D721Med (cell line): ENCODE data around the gene CDKAL1.

Source experiments
- DNase-seq: peaks from one replicate; pipeline ENCODE4 v3.0.0; 2011; ENCODE audit warnings: low spot score; ENCODE audit not compliant: insufficient read length
- FAIRE-seq: peaks from 2 replicates; lab custom pipeline; 2011; peaks lifted over from hg19 to GRCh38; lab: Jason Lieb, UNC
- TF ChIP-seq, protein P1 (sequence below): IDR thresholded peaks from 2 replicates; pipeline ENCODE4 v1.5.1; 2012; ENCODE audit warnings: mild to moderate bottlenecking, control low read depth; ENCODE audit not compliant: insufficient read depth; ENCODE audit errors: missing control alignments

CDKAL1 gene

DNA sequence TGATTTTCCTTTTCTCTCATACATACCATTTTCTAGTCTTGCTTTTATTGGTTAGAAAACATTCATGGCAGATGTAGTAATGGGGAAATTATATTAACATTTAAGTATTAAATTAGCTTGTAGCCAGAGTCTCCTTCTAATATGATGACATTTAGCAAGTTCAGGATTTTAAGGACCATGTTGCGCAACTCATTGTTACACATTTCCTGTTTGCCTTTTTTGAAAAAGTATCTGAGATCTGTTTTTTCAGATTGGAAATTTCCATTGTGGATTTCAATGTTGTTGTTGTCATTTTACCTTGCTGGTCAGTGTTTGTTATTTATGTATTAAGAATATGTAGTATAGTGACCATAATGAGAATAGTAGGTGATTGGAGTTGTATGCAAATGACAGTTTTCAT lies 38.7 kb downstream of the CDKAL1 start:
- DNase-seq (no peak), FAIRE-seq (no peak)

DNA sequence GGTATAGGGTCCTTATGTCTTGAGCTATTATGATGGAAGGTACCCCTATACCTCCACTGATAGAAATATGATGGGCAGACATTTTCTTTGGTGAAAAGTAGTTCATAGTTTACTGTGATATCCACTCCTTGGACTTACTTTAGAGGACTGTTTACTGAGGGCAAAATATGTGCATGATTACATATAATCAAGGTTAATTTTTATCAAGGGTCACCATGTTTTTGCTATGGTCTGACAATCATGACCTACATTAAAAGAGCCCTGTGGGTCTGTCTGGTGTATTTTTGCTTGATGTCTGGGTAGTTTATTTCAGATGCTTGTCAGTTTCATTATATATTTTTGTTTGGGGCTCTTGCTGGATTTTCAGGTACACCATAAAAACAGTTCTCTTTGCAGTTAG lies 40.1 kb downstream of the CDKAL1 start:
- DNase-seq (no peak), FAIRE-seq (no peak)
- TF ChIP-seq, protein P1, sequence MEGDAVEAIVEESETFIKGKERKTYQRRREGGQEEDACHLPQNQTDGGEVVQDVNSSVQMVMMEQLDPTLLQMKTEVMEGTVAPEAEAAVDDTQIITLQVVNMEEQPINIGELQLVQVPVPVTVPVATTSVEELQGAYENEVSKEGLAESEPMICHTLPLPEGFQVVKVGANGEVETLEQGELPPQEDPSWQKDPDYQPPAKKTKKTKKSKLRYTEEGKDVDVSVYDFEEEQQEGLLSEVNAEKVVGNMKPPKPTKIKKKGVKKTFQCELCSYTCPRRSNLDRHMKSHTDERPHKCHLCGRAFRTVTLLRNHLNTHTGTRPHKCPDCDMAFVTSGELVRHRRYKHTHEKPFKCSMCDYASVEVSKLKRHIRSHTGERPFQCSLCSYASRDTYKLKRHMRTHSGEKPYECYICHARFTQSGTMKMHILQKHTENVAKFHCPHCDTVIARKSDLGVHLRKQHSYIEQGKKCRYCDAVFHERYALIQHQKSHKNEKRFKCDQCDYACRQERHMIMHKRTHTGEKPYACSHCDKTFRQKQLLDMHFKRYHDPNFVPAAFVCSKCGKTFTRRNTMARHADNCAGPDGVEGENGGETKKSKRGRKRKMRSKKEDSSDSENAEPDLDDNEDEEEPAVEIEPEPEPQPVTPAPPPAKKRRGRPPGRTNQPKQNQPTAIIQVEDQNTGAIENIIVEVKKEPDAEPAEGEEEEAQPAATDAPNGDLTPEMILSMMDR = no peak

More for the DNA sequence above, 38.7 kb downstream of the CDKAL1 start:
- TF ChIP-seq, protein P1 = no peak

DNA sequence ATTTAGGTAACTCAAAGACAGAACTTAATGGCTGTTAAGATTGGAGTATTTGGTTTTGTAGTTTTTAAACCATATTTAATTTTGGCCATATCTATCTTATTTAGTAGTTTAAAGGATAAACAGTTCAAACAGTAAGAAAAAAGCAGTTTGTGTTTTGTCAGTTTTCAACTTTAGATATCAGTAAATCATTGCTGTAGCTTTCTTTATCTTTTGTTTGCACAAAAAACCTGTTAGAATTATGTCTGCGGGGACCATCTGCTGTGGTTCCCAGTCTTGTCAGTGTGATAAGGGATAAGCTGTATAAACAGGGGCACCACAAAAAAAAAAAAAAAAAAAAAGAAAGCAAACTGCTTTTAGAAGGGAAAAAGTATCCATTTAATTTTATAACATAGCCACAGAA lies 40.9 kb downstream of the CDKAL1 start:
- FAIRE-seq = no peak
- no peak for DNase-seq
- TF ChIP-seq, protein P1 = no peak

DNA sequence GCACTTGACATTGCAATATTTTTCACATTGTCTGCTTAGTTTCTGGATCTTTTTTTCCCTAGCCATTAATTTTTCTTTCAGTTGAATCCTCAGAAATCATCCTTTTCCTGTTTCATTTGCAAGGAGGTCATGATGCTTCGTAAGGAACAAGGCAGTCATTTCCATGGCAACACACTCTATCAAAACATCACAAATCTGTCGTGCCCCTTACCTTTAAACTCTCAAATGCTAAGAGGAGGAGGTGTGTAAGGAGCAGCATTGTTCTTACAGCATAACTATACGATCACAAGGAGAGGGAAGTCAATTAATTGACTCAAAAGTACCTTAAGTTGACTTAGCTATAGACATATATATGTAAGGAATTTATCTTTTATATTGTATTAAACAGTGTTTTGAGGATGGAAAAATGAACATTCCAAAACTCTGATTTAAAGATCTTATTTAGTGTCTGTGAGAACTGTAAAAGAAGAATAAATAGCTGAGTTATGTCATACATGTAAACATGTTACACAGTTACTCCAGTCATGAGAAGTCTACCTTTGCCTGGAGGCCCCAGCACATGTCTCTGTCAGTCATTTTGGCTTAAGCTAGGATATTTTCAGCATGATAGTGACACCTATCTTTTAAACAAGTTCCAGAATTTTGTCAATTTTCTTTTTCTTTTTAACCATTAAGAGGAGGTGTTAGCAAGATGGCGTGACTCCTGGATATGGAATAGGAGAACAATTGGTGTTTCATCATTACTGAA lies 41.6 kb downstream of the CDKAL1 start:
- no peak for FAIRE-seq
- DNase-seq = no peak
- TF ChIP-seq, protein P1 = no peak

GRCh38 chr6:20577173-20577688 lies 43.0 kb downstream of the CDKAL1 start:
- DNase-seq (no peak), FAIRE-seq (peak; percentile 90)

GRCh38 chr6:20581070-20581469 lies 46.8 kb downstream of the CDKAL1 start:
- DNase-seq (no peak), FAIRE-seq (no peak)
- TF ChIP-seq, protein P1 = no peak

More at GRCh38 chr6:20577173-20577688, 43.0 kb downstream of the CDKAL1 start:
- TF ChIP-seq, protein P1 = no peak
